GOT3 (cell line): ENCODE measurements around the gene PTPMT1.
A peak's percentile ranks its signal among the peaks of the same experiment; 100 is the strongest.
"Not testable (repeated sequence)": the region's sequence is repeated elsewhere in the genome, so short reads cannot be mapped to it uniquely, and the experiment has no call there.

Source experiments
- DNase-seq: peaks from one replicate; lab custom pipeline; 2025; ENCODE audit warnings: mixed read lengths; lab: John Stamatoyannopoulos, UW

The PTPMT1 gene

GRCh38 chr11:47550288-47551047 lies 14.9 kb upstream of the PTPMT1 start:
- no peak for DNase-seq

GRCh38 chr11:47551086-47551485 lies 14.3 kb upstream of the PTPMT1 start:
- no peak for DNase-seq

GRCh38 chr11:47552056-47552565 lies 13.3 kb upstream of the PTPMT1 start:
- DNase-seq, result no peak

- peak; percentile 83 for DNase-seq
Observed at GRCh38 chr11:47552566-47553405, 12.6 kb upstream of the PTPMT1 start, which contains the start of gene CELF1. Gene CELF1, minus strand, starts transcription at chr11:47553132. Its CDS starts 53,609 bp downstream, at chr11:47499523.

GRCh38 chr11:47553406-47553743 lies 12.0 kb upstream of the PTPMT1 start:
- DNase-seq, result no peak

- DNase-seq, result not testable (repeated sequence)
Observed at GRCh38 chr11:47557004-47557403, 8.4 kb upstream of the PTPMT1 start.

GRCh38 chr11:47558695-47559094 lies 6.7 kb upstream of the PTPMT1 start:
- DNase-seq, result no peak

- no peak for DNase-seq
Observed at GRCh38 chr11:47560426-47560825, 5.0 kb upstream of the PTPMT1 start.

- DNase-seq, result not testable (repeated sequence)
Observed at GRCh38 chr11:47562393-47562792, 3.0 kb upstream of the PTPMT1 start.

GRCh38 chr11:47564366-47564765 lies 1.0 kb upstream of the PTPMT1 start:
- not testable (repeated sequence) for DNase-seq

- no peak for DNase-seq
Observed at GRCh38 chr11:47564933-47565339, 463 bp upstream of the PTPMT1 start.

GRCh38 chr11:47566149-47566698 lies 825 bp downstream of the PTPMT1 start:
- DNase-seq, result no peak

GRCh38 chr11:47569646-47570045 lies 4.2 kb downstream of the PTPMT1 start:
- no peak for DNase-seq

GRCh38 chr11:47570651-47571356 lies 5.4 kb downstream of the PTPMT1 start:
- DNase-seq, result no peak

GRCh38 chr11:47571357-47571729 lies 5.9 kb downstream of the PTPMT1 start:
- DNase-seq, result no peak

GRCh38 chr11:47571895-47572294 lies 6.5 kb downstream of the PTPMT1 start:
- no peak for DNase-seq

- DNase-seq, result no peak
Observed at GRCh38 chr11:47572715-47573255, 7.4 kb downstream of the PTPMT1 start.

- no peak for DNase-seq
Observed at GRCh38 chr11:47573321-47573720, 7.9 kb downstream of the PTPMT1 start.

GRCh38 chr11:47577460-47578041 lies 12.2 kb downstream of the PTPMT1 start:
- no peak for DNase-seq

- peak; percentile 44 for DNase-seq
Observed at GRCh38 chr11:47578524-47579494, 13.4 kb downstream of the PTPMT1 start, which contains the start of the genes KBTBD4 and NDUFS3. Gene KBTBD4, minus strand, starts transcription at chr11:47578970. Its CDS starts 19 bp downstream, at chr11:47578951. Gene NDUFS3, plus strand, starts transcription at chr11:47579074. Its CDS starts 18 bp downstream, at chr11:47579092.
